ENCODE data around the gene PLEKHM2.
A peak's percentile ranks its signal among the peaks of the same experiment; 100 is the strongest.

The PLEKHM2 gene

GRCh38 chr1:15764269-15764764 is 80.2 kb downstream of the PLEKHM2 start:
- no peaks in the 10 kb centered on the region for H3K27me3 ChIP-seq (ENCODE audit: insufficient read depth, low read depth, severe bottlenecking)
- H3K36me3 ChIP-seq = peaks cover 15% of the 10 kb centered on the region
- TF ChIP-seq, protein P1, sequence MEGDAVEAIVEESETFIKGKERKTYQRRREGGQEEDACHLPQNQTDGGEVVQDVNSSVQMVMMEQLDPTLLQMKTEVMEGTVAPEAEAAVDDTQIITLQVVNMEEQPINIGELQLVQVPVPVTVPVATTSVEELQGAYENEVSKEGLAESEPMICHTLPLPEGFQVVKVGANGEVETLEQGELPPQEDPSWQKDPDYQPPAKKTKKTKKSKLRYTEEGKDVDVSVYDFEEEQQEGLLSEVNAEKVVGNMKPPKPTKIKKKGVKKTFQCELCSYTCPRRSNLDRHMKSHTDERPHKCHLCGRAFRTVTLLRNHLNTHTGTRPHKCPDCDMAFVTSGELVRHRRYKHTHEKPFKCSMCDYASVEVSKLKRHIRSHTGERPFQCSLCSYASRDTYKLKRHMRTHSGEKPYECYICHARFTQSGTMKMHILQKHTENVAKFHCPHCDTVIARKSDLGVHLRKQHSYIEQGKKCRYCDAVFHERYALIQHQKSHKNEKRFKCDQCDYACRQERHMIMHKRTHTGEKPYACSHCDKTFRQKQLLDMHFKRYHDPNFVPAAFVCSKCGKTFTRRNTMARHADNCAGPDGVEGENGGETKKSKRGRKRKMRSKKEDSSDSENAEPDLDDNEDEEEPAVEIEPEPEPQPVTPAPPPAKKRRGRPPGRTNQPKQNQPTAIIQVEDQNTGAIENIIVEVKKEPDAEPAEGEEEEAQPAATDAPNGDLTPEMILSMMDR (IDR thresholded peaks at IDR 0.05; ENCODE audit: low read depth, low read length) = no peak
- no peak overlapping the region for H3K4me3 ChIP-seq (ENCODE audit: low read depth, low read length)
- H3K27ac ChIP-seq = no peak overlapping the region
- H3K9me3 ChIP-seq (ENCODE audit: severe bottlenecking) = no peaks in the 10 kb centered on the region
- DNase-seq = peak; percentile 67

GRCh38 chr1:15764890-15765289 is 80.8 kb downstream of the PLEKHM2 start:
- Histone ChIP-seq H3K4me3 (ENCODE audit: low read depth, low read length) (no peak overlapping the region), H3K36me3 (peaks cover 15% of the 10 kb centered on the region), H3K9me3 (ENCODE audit: severe bottlenecking) (no peaks in the 10 kb centered on the region), H3K27me3 (ENCODE audit: insufficient read depth, low read depth, severe bottlenecking) (no peaks in the 10 kb centered on the region), H3K27ac (no peak overlapping the region)
- no peak for DNase-seq
- TF ChIP-seq, protein P1 (IDR thresholded peaks at IDR 0.05; ENCODE audit: low read depth, low read length) = no peak

- Histone ChIP-seq H3K36me3 (peaks cover 20% of the 10 kb centered on the region), H3K27me3 (ENCODE audit: insufficient read depth, low read depth, severe bottlenecking) (no peaks in the 10 kb centered on the region), H3K27ac (no peak overlapping the region), H3K4me3 (ENCODE audit: low read depth, low read length) (no peak overlapping the region), H3K9me3 (ENCODE audit: severe bottlenecking) (no peaks in the 10 kb centered on the region)
- TF ChIP-seq, protein P1 (IDR thresholded peaks at IDR 0.05; ENCODE audit: low read depth, low read length) = no peak
- no peak for DNase-seq
These were observed 81.5 kb downstream of the PLEKHM2 start for GRCh38 chr1:15765495-15766194.

- no peak overlapping the region for H3K27ac ChIP-seq
- H3K36me3 ChIP-seq = peaks cover 31% of the 10 kb centered on the region
- H3K9me3 ChIP-seq (ENCODE audit: severe bottlenecking) = no peaks in the 10 kb centered on the region
- H3K27me3 ChIP-seq (ENCODE audit: insufficient read depth, low read depth, severe bottlenecking) = no peaks in the 10 kb centered on the region
- H3K4me3 ChIP-seq (ENCODE audit: low read depth, low read length) = no peak overlapping the region
- no peak for DNase-seq
- TF ChIP-seq, protein P1 (IDR thresholded peaks at IDR 0.05; ENCODE audit: low read depth, low read length) = no peak
These were observed 83.8 kb downstream of the PLEKHM2 start for GRCh38 chr1:15767941-15768340.

DNA sequence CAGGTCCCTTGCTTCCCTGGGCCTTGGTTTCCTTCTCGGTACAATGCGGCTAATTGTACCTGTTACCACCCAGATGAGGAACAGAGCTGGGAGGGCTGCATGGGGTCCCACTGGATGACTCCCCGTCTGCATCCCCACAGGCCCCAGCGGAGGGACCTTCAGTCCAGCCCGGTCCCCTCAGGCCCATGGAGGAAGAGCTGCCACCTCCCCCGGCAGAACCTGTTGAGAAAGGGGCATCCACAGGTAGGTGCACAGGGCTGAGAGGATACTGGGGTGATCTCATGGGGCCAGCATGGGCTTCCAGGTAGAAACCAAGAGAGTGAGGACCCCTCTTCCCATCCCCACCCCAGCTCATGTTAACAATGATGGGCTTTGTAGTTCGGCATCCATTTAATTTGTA is 84.3 kb downstream of the PLEKHM2 start:
- TF ChIP-seq, protein P1 (IDR thresholded peaks at IDR 0.05; ENCODE audit: low read depth, low read length) = no peak
- peaks cover 32% of the 10 kb centered on the region for H3K36me3 ChIP-seq

More for the DNA sequence above, 84.3 kb downstream of the PLEKHM2 start:
- Histone ChIP-seq H3K27ac (no peak overlapping the region), H3K27me3 (ENCODE audit: insufficient read depth, low read depth, severe bottlenecking) (no peaks in the 10 kb centered on the region), H3K4me3 (ENCODE audit: low read depth, low read length) (no peak overlapping the region), H3K9me3 (ENCODE audit: severe bottlenecking) (no peaks in the 10 kb centered on the region)
- DNase-seq = no peak
